MCF 10A (cell line): Measurements from ENCODE around the gene ZIC2. TPM values are rescaled to one million over a fixed set of nuclear protein-coding genes. Genes with fewer than 3 reads are reported as not detected.

Experiments used
- BruUV-seq: library from RNA; stranded (reverse); fragments of 400-500 nt; replicated peaks from 2 replicates; lab custom pipeline; 2021; lab: Mats Ljungman, UMichigan
- CTCF ChIA-PET: fragments of 300-600 bp; sonication (Branson Sonifier 250); formaldehyde crosslinking; extraction: SDS; loops from one replicate; lab custom pipeline; 2021; ENCODE audit warnings: antibody characterized with exemption, inconsistent platforms; lab: Yijun Ruan, JAX
- POLR2A ChIA-PET: fragments of 300-600, 350-650 bp; sonication (Branson Sonifier 250); formaldehyde crosslinking; extraction: SDS; loops from one replicate; lab custom pipeline; 2020; ENCODE audit warnings: antibody characterized with exemption, inconsistent platforms; lab: Yijun Ruan, JAX
- DNase-seq: peaks from one replicate; pipeline ENCODE4 v3.0.0-alpha.2; 2018; ENCODE audit not compliant: unreplicated experiment
- H3K27ac Mint-ChIP-seq: one replicate; pipeline ENCODE4 v1.8.0; 2022; ENCODE audit warnings: mild to moderate bottlenecking, low read depth, mixed read lengths; ENCODE audit not compliant: unreplicated experiment
- H3K27me3 Mint-ChIP-seq: one replicate; pipeline ENCODE4 v1.8.0; 2022; ENCODE audit warnings: mixed read lengths; ENCODE audit not compliant: insufficient read depth, unreplicated experiment
- H3K36me3 Mint-ChIP-seq: one replicate; pipeline ENCODE4 v1.8.0; 2022; ENCODE audit warnings: mild to moderate bottlenecking, moderate library complexity, mixed read lengths; ENCODE audit not compliant: insufficient read depth, unreplicated experiment
- H3K4me1 Mint-ChIP-seq: one replicate; pipeline ENCODE4 v1.8.0; 2022; ENCODE audit warnings: mixed read lengths; ENCODE audit not compliant: insufficient read depth, unreplicated experiment
- H3K4me3 Mint-ChIP-seq: one replicate; pipeline ENCODE4 v1.8.0; 2022; ENCODE audit warnings: mild to moderate bottlenecking, moderate library complexity, mixed read lengths; ENCODE audit not compliant: unreplicated experiment
- H3K9me3 Mint-ChIP-seq: one replicate; pipeline ENCODE4 v1.8.0; 2022; ENCODE audit warnings: mixed read lengths; ENCODE audit not compliant: unreplicated experiment
- intact Hi-C: fragments of 100-400 bp; cut with micrococcal nuclease; formaldehyde crosslinking; loops from 2 replicates; pipeline ENCODE4 v1.14.1; 2022
- total RNA-seq: library from RNA; stranded (reverse); gene quantifications from 2 replicates; pipeline ENCODE4 v1.2.3, GENCODE V29; 2022
- TF ChIP-seq, protein P1 (sequence below): fragments of 200-600 bp; IDR thresholded peaks from one replicate; pipeline ENCODE4 v1.8.0; 2022; ENCODE audit warnings: antibody characterized with exemption, mild to moderate bottlenecking; ENCODE audit not compliant: unreplicated experiment

Gene ZIC2
- total RNA-seq, 1 experiment from 2014 or later = 8.2 TPM

DNA sequence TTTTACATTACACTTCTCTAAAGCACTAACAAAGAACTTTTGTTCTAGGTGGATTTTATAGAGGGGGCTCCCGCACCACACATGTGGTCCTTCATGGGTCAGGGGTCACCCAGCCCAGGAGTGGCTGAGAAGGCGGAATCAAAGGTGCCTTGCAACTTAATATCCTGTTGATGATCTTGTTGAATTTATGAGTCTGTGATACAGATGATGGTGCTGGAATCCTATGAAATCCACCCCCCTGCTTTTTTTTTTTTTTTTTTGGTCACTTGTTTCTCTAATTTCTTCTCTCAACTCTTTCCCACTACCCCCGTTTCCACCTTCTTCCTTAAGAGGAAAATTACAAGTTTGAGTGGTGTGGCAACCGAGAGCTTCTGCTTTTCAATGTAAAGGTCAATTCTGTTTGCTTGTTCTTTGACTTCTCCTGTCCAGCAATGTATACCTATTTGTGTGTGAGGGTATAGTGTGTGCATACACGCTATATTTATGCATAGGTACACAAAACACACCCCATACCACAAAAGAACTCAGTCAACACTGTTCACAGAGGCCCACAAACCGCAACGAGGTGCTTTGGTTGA lies 4.2 kb upstream of the ZIC2 start:
- DNase-seq = no peak
- peaks cover 9% of the 10 kb centered on the region for H3K27me3 Mint-ChIP-seq
- no peak overlapping the region for H3K4me3 Mint-ChIP-seq
- no peak overlapping the region for H3K27ac Mint-ChIP-seq
- no TSS peak for BruUV-seq
- no peaks in the 10 kb centered on the region for H3K9me3 Mint-ChIP-seq
- no peaks in the 10 kb centered on the region for H3K4me1 Mint-ChIP-seq
- ChIA-PET CTCF (interaction anchor here (0.6 to 0.7 kb wide), 3 partner anchors 61 to 520 kb away, joined by 3 to 4 read pairs (median 3); no protein-coding TSS in a partner anchor), POLR2A (no interaction called here)
- intact Hi-C loops = no loop called here
- TF ChIP-seq, protein P1, sequence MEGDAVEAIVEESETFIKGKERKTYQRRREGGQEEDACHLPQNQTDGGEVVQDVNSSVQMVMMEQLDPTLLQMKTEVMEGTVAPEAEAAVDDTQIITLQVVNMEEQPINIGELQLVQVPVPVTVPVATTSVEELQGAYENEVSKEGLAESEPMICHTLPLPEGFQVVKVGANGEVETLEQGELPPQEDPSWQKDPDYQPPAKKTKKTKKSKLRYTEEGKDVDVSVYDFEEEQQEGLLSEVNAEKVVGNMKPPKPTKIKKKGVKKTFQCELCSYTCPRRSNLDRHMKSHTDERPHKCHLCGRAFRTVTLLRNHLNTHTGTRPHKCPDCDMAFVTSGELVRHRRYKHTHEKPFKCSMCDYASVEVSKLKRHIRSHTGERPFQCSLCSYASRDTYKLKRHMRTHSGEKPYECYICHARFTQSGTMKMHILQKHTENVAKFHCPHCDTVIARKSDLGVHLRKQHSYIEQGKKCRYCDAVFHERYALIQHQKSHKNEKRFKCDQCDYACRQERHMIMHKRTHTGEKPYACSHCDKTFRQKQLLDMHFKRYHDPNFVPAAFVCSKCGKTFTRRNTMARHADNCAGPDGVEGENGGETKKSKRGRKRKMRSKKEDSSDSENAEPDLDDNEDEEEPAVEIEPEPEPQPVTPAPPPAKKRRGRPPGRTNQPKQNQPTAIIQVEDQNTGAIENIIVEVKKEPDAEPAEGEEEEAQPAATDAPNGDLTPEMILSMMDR = no peak
- no peaks in the 10 kb centered on the region for H3K36me3 Mint-ChIP-seq

DNA sequence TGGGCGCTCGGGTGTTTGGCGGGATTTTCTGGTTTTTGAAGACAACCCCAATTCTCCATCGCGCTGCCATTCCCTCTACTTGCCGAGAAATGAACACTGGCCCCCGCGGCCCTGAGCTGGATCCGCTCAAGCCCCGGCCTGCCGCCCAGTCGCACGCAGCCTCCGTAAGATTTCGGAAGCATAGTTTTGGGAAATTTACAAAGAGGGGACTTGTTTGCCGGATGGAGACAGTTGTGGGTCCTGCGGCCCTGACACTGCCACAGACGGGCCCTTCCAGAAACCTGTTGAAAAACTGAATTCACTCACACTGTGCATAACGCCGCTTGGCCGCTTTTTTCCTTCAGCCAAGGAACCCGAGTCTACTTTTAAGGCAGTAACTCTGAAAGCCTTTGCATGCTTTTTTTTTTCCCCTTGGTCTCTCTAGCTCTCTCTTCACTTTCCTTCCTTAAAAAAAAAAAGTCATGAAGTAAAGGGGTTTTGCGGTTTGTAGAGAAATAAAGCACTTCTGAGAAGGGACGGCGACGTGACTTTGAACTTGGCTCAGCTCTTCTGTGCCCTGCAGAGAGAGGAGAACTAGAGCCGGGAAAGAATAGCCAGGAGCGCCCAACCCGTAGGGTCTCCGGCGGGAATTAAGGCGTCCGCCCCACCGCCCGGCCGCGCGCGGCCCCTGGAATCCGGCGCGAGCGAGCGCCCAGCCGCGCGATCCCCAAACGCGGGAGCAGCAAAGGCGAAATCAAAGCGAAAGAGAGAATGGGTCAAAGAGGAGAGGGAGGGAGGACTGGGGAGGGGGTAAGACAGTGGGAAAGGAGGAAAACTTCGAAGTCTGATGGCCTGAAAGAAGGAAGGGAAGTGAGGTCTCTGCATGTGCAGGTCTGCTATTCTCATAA lies 3.4 kb upstream of the ZIC2 start:
- CTCF ChIA-PET = interaction anchor here (0.6 to 0.7 kb wide), 4 partner anchors 23 to 521 kb away, joined by 3 to 4 read pairs (median 4); no protein-coding TSS in a partner anchor
- BruUV-seq = no TSS peak
- intact Hi-C loops = no loop called here

DNA sequence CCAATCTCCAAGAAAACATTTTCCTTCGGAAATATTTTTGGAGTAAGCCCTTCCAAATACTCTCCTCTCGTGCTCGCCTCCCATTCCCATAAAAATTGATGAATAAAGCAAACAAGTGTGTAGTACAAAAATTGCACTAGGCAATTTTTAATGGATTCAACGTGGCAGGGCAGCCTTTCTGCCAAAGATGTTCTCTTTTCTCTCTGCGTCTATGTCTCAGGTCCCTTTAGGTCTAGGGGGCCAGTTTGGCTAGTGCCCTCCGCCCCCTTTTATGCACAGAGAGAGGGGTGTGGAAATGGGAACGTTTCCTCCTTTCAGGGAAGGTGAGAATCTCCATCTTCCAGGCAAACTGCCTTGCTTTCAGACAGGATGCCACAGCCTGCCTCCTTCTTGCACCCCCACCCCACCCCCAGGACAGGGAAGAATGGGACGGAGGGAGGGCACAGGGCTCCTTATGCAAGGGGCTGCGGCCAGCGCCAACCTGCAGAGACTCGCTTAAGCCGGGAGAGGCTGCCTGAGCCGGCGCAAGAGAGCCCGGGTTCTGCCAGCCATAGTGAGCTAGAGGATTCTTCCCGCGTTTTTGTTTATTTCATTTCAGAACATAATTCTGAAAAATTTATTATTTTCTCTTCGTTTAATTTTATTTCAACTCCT lies 2.7 kb upstream of the ZIC2 start:
- intact Hi-C loops = no loop called here
- H3K27me3 Mint-ChIP-seq = no peaks in the 10 kb centered on the region
- H3K4me1 Mint-ChIP-seq = no peaks in the 10 kb centered on the region
- H3K9me3 Mint-ChIP-seq = no peaks in the 10 kb centered on the region
- no TSS peak for BruUV-seq
- TF ChIP-seq, protein P1 = no peak
- CTCF ChIA-PET = interaction anchor here (0.6 kb wide), 1 partner anchor 24 kb away, joined by 4 read pairs; no protein-coding TSS in a partner anchor
- no peak overlapping the region for H3K4me3 Mint-ChIP-seq
- POLR2A ChIA-PET = interaction anchor here (3.8 kb wide), 1 partner anchor 109 kb away, joined by 21 read pairs; the partner anchor contains the start of gene PCCA
- H3K36me3 Mint-ChIP-seq = no peaks in the 10 kb centered on the region
- H3K27ac Mint-ChIP-seq = no peak overlapping the region
- DNase-seq = no peak

More for the DNA sequence above, 3.4 kb upstream of the ZIC2 start:
- no peak for DNase-seq
- Mint-ChIP-seq H3K27me3 (peaks cover 3% of the 10 kb centered on the region), H3K4me1 (no peaks in the 10 kb centered on the region), H3K36me3 (no peaks in the 10 kb centered on the region), H3K9me3 (no peaks in the 10 kb centered on the region), H3K4me3 (no peak overlapping the region), H3K27ac (no peak overlapping the region)
- TF ChIP-seq, protein P1 = no peak
- POLR2A ChIA-PET = no interaction called here
